GM12878 (cell line): ENCODE data around the gene NFKBIZ. TPM values are rescaled to one million over a fixed set of nuclear protein-coding genes. Genes with fewer than 3 reads are reported as not detected.

Experiments used
- CUX1 ChIP-seq: IDR thresholded peaks from 2 replicates; pipeline ENCODE4 v1.6.1; 2012; ENCODE audit warnings: improper control_type of control experiment, low read depth, low read length; ENCODE audit not compliant: insufficient replicate concordance
- GABPA ChIP-seq: IDR thresholded peaks from 2 replicates; pipeline ENCODE4 v1.6.1; 2014; ENCODE audit warnings: antibody characterized with exemption, low read depth, mild to moderate bottlenecking, inconsistent platforms
- IKZF2 ChIP-seq, 2 experiments: fragments of 450-650 bp; IDR thresholded peaks; 2 replicates each; pipeline ENCODE4 v1.6.1; 2017; ENCODE audit warnings: mild to moderate bottlenecking in 2 of 2, moderate library complexity in 2 of 2
- IRF5 ChIP-seq: fragments of 450-650 bp; IDR thresholded peaks from 2 replicates; pipeline ENCODE4 v1.6.1; 2017; ENCODE audit warnings: borderline replicate concordance
- JUND ChIP-seq: IDR thresholded peaks from 2 replicates; pipeline ENCODE4 v1.6.1; 2012; ENCODE audit warnings: low read depth, mild to moderate bottlenecking, low read length, improper control_type of control experiment, moderate library complexity
- SIN3A ChIP-seq: IDR thresholded peaks from 2 replicates; pipeline ENCODE4 v1.6.1; 2012; ENCODE audit warnings: low read depth, low read length, improper control_type of control experiment
- SRF ChIP-seq, 2 experiments: IDR thresholded peaks; 2 replicates each; pipeline ENCODE4 v1.6.1; 2011; ENCODE audit warnings: low read depth in 2 of 2, low read length in 2 of 2, mild to moderate bottlenecking in 1 of 2, moderate library complexity in 1 of 2
- ZNF24 ChIP-seq: fragments of 450-650 bp; IDR thresholded peaks from 2 replicates; pipeline ENCODE4 v1.6.1; 2017; ENCODE audit warnings: antibody characterized with exemption, mild to moderate bottlenecking
- polyA plus RNA-seq, 11 experiments: library from polyadenylated mRNA; depleted of rRNA in 4 of 11; unstranded in 6 of 11; stranded (reverse) in 5 of 11; fragments of >200 nt; fragmentation: Nextera tagmentation in 4 of 11; fragmentation: Illumina TruSeq in 1 of 11; extraction: Ambion mirVana in 4 of 11; extraction: Trizol in 1 of 11; gene quantifications; 1 replicate in 1 of 11; 2 replicates in 10 of 11; pipeline versions ENCODE4 v1.2.1 to v1.2.3, GENCODE V29; 2011 to 2016; ENCODE audit warnings: inconsistent platforms in 2 of 11, missing spikeins in 2 of 11, low read depth in 1 of 11
- total RNA-seq, 4 experiments: library from RNA; depleted of rRNA in 3 of 4; stranded (reverse); fragments of >200 nt in 3 of 4; fragmentation: Illumina TruSeq in 1 of 4; extraction: Trizol in 1 of 4; gene quantifications; 2 replicates each; pipeline versions ENCODE4 v1.2.1 to v1.2.3, GENCODE V29; 2013 to 2021
- TF ChIP-seq, protein P1 (sequence below): fragments of 450-650 bp; formaldehyde crosslinking; IDR thresholded peaks from 2 replicates; pipeline ENCODE4 v1.4.0; 2020; ENCODE audit warnings: mild to moderate bottlenecking, moderate library complexity
- TF ChIP-seq, protein P2 (sequence below): fragments of 450-650 bp; formaldehyde crosslinking; IDR thresholded peaks from 2 replicates; pipeline ENCODE4 v1.5.0; 2022; ENCODE audit warnings: mild to moderate bottlenecking, missing genetic modification characterization
- TF ChIP-seq, protein P3 (sequence below), 3 experiments: IDR thresholded peaks in 2 of 3; conservative IDR thresholded peaks in 1 of 3; 2 replicates each; pipeline ENCODE4 v1.5.1; 2011; ENCODE audit warnings: low read depth in 3 of 3, low read length in 3 of 3, mild to moderate bottlenecking in 3 of 3, control low read depth in 2 of 3, moderate library complexity in 2 of 3, inconsistent platforms in 1 of 3, mixed read lengths in 1 of 3; ENCODE audit not compliant: control insufficient read depth in 2 of 3, insufficient read depth in 1 of 3; ENCODE audit errors: extremely low read depth in 1 of 3

The NFKBIZ gene
- total and polyA plus RNA-seq, 10 of the 15 experiments (the other 5 are each of a cell fraction or from before 2014, with no cell fraction given) = 6.3 to 53.8 (median 17.3) TPM

GRCh38 chr3:101861212-101861788 lies 12.0 kb downstream of the NFKBIZ start (continued):
- TF ChIP-seq, protein P1, sequence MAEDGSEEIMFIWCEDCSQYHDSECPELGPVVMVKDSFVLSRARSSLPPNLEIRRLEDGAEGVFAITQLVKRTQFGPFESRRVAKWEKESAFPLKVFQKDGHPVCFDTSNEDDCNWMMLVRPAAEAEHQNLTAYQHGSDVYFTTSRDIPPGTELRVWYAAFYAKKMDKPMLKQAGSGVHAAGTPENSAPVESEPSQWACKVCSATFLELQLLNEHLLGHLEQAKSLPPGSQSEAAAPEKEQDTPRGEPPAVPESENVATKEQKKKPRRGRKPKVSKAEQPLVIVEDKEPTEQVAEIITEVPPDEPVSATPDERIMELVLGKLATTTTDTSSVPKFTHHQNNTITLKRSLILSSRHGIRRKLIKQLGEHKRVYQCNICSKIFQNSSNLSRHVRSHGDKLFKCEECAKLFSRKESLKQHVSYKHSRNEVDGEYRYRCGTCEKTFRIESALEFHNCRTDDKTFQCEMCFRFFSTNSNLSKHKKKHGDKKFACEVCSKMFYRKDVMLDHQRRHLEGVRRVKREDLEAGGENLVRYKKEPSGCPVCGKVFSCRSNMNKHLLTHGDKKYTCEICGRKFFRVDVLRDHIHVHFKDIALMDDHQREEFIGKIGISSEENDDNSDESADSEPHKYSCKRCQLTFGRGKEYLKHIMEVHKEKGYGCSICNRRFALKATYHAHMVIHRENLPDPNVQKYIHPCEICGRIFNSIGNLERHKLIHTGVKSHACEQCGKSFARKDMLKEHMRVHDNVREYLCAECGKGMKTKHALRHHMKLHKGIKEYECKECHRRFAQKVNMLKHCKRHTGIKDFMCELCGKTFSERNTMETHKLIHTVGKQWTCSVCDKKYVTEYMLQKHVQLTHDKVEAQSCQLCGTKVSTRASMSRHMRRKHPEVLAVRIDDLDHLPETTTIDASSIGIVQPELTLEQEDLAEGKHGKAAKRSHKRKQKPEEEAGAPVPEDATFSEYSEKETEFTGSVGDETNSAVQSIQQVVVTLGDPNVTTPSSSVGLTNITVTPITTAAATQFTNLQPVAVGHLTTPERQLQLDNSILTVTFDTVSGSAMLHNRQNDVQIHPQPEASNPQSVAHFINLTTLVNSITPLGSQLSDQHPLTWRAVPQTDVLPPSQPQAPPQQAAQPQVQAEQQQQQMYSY = no peak
- TF ChIP-seq ZNF24 (no peak), IRF5 (no peak), SIN3A (no peak), JUND (no peak), CUX1 (no peak), IKZF2 (IDR thresholded peaks at IDR 0.05) (0 out of 4 replicates have a peak, but pooled peaks of 1 of the 2 experiments have one; percentile 21), SRF (IDR thresholded peaks at IDR 0.05; ENCODE audit: low read depth in 2 of 2, low read length in 2 of 2) (no peak), GABPA (no peak)
- TF ChIP-seq, protein P2, sequence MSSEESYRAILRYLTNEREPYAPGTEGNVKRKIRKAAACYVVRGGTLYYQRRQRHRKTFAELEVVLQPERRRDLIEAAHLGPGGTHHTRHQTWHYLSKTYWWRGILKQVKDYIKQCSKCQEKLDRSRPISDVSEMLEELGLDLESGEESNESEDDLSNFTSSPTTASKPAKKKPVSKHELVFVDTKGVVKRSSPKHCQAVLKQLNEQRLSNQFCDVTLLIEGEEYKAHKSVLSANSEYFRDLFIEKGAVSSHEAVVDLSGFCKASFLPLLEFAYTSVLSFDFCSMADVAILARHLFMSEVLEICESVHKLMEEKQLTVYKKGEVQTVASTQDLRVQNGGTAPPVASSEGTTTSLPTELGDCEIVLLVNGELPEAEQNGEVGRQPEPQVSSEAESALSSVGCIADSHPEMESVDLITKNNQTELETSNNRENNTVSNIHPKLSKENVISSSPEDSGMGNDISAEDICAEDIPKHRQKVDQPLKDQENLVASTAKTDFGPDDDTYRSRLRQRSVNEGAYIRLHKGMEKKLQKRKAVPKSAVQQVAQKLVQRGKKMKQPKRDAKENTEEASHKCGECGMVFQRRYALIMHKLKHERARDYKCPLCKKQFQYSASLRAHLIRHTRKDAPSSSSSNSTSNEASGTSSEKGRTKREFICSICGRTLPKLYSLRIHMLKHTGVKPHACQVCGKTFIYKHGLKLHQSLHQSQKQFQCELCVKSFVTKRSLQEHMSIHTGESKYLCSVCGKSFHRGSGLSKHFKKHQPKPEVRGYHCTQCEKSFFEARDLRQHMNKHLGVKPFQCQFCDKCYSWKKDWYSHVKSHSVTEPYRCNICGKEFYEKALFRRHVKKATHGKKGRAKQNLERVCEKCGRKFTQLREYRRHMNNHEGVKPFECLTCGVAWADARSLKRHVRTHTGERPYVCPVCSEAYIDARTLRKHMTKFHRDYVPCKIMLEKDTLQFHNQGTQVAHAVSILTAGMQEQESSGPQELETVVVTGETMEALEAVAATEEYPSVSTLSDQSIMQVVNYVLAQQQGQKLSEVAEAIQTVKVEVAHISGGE (CRISPR knock-in tag) = no peak
- TF ChIP-seq, protein P3, sequence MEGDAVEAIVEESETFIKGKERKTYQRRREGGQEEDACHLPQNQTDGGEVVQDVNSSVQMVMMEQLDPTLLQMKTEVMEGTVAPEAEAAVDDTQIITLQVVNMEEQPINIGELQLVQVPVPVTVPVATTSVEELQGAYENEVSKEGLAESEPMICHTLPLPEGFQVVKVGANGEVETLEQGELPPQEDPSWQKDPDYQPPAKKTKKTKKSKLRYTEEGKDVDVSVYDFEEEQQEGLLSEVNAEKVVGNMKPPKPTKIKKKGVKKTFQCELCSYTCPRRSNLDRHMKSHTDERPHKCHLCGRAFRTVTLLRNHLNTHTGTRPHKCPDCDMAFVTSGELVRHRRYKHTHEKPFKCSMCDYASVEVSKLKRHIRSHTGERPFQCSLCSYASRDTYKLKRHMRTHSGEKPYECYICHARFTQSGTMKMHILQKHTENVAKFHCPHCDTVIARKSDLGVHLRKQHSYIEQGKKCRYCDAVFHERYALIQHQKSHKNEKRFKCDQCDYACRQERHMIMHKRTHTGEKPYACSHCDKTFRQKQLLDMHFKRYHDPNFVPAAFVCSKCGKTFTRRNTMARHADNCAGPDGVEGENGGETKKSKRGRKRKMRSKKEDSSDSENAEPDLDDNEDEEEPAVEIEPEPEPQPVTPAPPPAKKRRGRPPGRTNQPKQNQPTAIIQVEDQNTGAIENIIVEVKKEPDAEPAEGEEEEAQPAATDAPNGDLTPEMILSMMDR (IDR thresholded peaks at IDR 0.05 in 2 of 3, conservative IDR thresholded peaks at IDR 0.05 in 1 of 3; ENCODE audit: control insufficient read depth in 2 of 3, extremely low read depth in 1 of 3, insufficient read depth in 1 of 3, low read depth in 3 of 3, low read length in 3 of 3) = no peak
